Mesothelial cell of epicardium (in vitro differentiated cells): ENCODE data around the gene PRUNE2. TPM values are rescaled to one million over a fixed set of nuclear protein-coding genes. Genes with fewer than 3 reads are reported as not detected.

Experiments used
- DNase-seq, 2 experiments: peaks; one replicate each; pipeline ENCODE4 v3.0.0; 2021; ENCODE audit warnings: low spot score in 2 of 2; ENCODE audit not compliant: unreplicated experiment in 2 of 2
- H3K27ac Mint-ChIP-seq: 2 replicates; pipeline ENCODE4 v1.8.0; 2021; ENCODE audit warnings: mixed read lengths
- H3K27me3 Mint-ChIP-seq: 2 replicates; pipeline ENCODE4 v1.8.0; 2021; ENCODE audit warnings: low read depth, mixed read lengths
- H3K36me3 Mint-ChIP-seq: 2 replicates; pipeline ENCODE4 v1.8.0; 2021; ENCODE audit warnings: mixed read lengths
- H3K4me1 Mint-ChIP-seq: 2 replicates; pipeline ENCODE4 v1.8.0; 2021; ENCODE audit warnings: mixed read lengths
- H3K4me3 Mint-ChIP-seq: 2 replicates; pipeline ENCODE4 v1.8.0; 2021; ENCODE audit warnings: mild to moderate bottlenecking, moderate library complexity, mixed read lengths
- H3K9me3 Mint-ChIP-seq: 2 replicates; pipeline ENCODE4 v1.8.0; 2021; ENCODE audit warnings: mixed read lengths
- total RNA-seq: library from RNA; stranded (reverse); gene quantifications from 3 replicates; pipeline ENCODE4 v1.2.1, GENCODE V29; 2021
- TF ChIP-seq, protein P1 (sequence below): fragments of 200-600 bp; sonication (generic); IDR thresholded peaks from one replicate; pipeline ENCODE4 v1.5.0; 2021; ENCODE audit warnings: antibody characterized with exemption; ENCODE audit not compliant: unreplicated experiment

Gene PRUNE2
- total RNA-seq, 1 donor from 2014 or later, result 3.4 TPM

DNA sequence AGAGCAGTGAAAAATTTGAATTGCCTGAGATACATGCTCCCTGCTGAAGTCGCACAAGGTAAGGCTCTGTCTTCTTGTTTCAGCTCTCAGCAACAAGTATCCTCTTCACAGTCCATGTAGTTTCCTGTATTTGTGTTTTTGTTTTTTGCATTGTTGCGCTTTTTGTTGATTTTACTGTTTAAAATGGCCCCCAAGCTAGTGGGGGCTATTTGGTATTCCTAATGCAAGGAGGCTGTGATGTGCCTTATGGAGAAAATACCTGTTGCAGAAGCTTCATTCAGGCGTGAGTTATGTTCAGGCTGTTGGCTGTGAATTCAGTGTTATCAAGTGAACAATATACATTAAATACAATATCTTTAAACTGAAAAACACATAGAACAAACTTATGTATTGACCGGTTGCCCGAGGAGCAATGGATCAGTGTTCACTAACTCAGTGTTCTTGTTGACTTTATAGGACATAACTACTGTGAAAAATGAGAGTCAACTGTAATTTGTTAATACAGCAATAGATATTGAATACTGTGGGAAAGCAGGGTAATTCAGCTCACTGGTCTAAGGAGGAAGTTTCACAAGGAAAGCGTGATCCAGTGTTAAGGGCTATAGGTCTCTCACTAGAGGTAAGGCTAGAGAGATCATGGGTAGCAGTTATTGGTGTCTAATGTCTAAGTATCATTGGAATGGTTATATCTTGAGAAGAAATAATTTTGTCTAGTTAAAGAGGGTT lies 296.5 kb downstream of the PRUNE2 start:
- no peak for DNase-seq
- no peaks in the 10 kb centered on the region for H3K36me3 Mint-ChIP-seq
- H3K27ac Mint-ChIP-seq, result no peak overlapping the region
- H3K9me3 Mint-ChIP-seq, result no peaks in the 10 kb centered on the region
- H3K4me1 Mint-ChIP-seq, result no peaks in the 10 kb centered on the region
- H3K27me3 Mint-ChIP-seq, result peaks cover 11% of the 10 kb centered on the region
- H3K4me3 Mint-ChIP-seq, result no peak overlapping the region
- TF ChIP-seq, protein P1, sequence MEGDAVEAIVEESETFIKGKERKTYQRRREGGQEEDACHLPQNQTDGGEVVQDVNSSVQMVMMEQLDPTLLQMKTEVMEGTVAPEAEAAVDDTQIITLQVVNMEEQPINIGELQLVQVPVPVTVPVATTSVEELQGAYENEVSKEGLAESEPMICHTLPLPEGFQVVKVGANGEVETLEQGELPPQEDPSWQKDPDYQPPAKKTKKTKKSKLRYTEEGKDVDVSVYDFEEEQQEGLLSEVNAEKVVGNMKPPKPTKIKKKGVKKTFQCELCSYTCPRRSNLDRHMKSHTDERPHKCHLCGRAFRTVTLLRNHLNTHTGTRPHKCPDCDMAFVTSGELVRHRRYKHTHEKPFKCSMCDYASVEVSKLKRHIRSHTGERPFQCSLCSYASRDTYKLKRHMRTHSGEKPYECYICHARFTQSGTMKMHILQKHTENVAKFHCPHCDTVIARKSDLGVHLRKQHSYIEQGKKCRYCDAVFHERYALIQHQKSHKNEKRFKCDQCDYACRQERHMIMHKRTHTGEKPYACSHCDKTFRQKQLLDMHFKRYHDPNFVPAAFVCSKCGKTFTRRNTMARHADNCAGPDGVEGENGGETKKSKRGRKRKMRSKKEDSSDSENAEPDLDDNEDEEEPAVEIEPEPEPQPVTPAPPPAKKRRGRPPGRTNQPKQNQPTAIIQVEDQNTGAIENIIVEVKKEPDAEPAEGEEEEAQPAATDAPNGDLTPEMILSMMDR, result no peak

DNA sequence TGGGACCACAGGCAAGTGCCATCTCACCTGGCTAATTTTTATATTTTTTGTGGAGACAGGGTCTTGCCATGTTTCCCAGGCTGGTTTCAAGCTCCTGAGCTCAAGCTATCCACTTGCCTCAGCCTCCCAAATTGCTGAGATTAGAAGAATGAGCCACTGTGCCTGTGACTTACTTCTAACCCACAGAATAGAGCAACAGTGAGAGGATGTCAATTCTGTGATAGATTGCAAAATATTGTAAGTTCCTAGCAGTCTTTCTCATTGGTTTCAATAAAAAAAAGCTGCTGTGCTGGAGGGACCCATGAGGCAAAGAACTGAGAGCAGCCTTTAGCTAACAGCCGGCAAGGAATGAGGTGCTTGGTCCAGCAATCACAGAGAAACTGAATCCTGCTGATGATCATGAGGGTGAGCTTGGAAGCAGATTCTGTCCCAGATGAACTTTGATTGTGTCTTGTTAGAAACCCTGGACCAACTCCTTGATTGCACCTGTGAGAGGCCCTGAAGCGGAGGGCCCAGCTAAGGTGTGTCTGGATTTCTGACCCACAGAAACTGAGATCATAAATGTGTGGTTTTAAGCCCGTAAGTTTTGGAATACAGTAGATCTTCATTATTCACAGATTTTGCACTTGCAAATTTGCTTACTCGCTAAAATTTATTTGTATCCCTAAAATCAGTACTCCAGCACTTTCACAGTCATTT lies 297.2 kb downstream of the PRUNE2 start:
- TF ChIP-seq, protein P1, result no peak
- Mint-ChIP-seq H3K27me3 (peaks cover 11% of the 10 kb centered on the region), H3K27ac (no peak overlapping the region), H3K9me3 (no peaks in the 10 kb centered on the region), H3K4me1 (no peaks in the 10 kb centered on the region), H3K36me3 (no peaks in the 10 kb centered on the region), H3K4me3 (no peak overlapping the region)
- no peak for DNase-seq

DNA sequence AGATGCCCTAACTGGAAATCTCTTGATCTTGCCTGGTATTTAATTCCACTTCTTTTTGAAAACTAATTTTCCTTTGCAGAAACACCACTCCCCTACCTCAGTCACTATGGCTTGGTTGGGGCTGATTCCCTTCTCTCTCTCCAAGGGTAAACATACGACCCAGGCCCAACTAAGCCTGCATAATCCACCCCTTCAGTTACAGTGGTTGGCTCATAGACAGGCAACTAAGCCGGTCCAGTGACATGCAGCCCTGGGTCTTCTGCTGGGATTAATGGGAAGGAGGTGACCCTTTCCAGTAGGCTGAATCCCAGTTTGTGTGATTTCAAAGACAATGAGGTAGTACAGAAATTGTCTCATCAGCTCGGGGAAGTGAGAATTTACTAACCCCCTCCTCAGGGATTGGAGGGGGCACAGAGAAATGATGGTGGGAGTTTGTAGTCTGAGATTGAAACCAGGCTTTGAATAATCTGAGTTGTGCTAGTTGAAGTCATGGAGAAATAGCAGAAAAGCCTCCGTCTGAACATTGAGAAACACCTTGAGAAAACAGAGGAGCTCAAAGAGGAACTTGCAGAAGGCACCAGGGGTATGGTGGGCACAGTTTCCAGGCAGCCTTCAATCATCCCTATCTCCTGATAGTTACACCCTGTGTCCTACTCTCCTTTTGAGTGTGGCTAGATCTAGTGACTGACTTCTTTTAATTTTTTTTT lies 298.0 kb downstream of the PRUNE2 start:
- DNase-seq, result no peak
- H3K27ac Mint-ChIP-seq, result no peak overlapping the region
- no peaks in the 10 kb centered on the region for H3K36me3 Mint-ChIP-seq
- no peaks in the 10 kb centered on the region for H3K9me3 Mint-ChIP-seq
- no peaks in the 10 kb centered on the region for H3K4me1 Mint-ChIP-seq
- H3K4me3 Mint-ChIP-seq, result no peak overlapping the region
- H3K27me3 Mint-ChIP-seq, result peaks cover 11% of the 10 kb centered on the region
- TF ChIP-seq, protein P1, result no peak

DNA sequence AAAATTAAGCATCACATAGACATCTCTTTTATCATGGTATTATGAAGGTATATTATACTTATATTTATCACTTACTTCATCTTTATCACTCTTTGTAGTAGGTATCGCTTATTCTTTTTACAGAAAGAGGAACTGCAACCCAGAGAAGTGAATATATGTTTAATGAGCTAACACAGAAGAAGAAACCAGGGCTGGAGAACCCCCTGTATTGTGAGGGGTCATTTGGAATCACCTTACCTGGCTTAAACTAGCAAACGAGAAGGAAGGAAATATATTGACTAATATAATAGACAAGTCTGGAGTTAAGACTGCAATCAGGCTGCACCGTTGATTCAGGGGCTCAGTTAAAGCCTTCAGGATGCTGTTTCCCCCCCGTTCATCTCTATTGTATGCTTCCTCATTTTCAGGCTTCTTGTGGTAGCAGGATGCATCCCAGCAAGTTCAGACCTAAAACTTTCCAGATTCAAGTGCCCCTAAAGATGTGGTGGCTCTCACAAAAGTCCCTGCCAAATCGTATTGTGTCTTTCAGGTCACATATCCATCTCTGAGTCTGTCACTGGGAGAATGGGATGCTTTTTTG lies 300.5 kb downstream of the PRUNE2 start:
- Mint-ChIP-seq H3K27ac (no peak overlapping the region), H3K9me3 (no peaks in the 10 kb centered on the region), H3K4me1 (peaks cover under 1% of the 10 kb centered on the region), H3K27me3 (peaks cover 11% of the 10 kb centered on the region), H3K36me3 (no peaks in the 10 kb centered on the region), H3K4me3 (no peak overlapping the region)
- TF ChIP-seq, protein P1, result no peak
- DNase-seq, result no peak

DNA sequence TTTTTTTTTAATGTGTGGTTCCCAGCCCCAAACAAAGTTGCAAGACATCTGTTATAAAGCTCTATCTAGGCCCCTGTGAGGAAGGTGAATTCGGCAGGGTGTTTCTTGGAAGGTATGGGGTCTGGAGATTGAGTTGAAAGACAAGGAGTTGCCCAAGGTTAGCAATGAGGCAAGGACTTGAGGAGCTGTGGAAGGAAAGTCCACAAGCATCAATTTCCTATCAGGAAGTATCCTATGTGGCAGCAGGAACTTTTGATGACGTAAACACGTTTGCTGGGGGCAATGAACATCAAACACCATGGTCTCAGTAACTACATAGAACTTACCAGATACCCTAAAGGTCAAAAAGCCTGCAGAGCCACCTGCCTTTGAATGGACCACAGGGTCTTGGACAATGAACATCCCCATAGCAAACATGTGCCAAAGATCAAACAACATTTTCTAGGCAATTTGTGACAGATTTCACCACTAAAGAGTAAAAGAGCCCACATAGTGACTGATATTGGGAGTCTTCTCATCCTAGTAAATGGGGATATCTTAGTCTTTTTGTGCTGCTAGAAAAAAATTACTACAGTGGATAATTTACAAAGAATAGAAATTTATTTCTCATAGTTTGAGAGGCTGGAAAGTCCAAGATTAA lies 301.9 kb downstream of the PRUNE2 start:
- H3K27ac Mint-ChIP-seq, result no peak overlapping the region
- peaks cover 7% of the 10 kb centered on the region for H3K27me3 Mint-ChIP-seq
- H3K4me3 Mint-ChIP-seq, result no peak overlapping the region
- DNase-seq, result no peak
- peaks cover 6% of the 10 kb centered on the region for H3K4me1 Mint-ChIP-seq
- TF ChIP-seq, protein P1, result no peak
- no peaks in the 10 kb centered on the region for H3K36me3 Mint-ChIP-seq
- no peaks in the 10 kb centered on the region for H3K9me3 Mint-ChIP-seq
